Osteoblast (primary cell): ENCODE measurements around the gene CFAP45. TPM values are rescaled to one million over a fixed set of nuclear protein-coding genes. Genes with fewer than 3 reads are reported as not detected.

Experiments used
- DNase-seq: peaks from one replicate; pipeline ENCODE4 v3.0.0; 2011; ENCODE audit warnings: low spot score, mixed read lengths; ENCODE audit not compliant: insufficient read length; ENCODE audit errors: missing footprints
- H2AFZ ChIP-seq: 2 replicates; pipeline ENCODE4 v1.6.0; 2011; ENCODE audit warnings: mild to moderate bottlenecking, low read length
- H3K27ac ChIP-seq: 2 replicates; pipeline ENCODE4 v1.5.1; 2011; ENCODE audit warnings: mild to moderate bottlenecking, low read depth, low read length, moderate library complexity
- H3K27me3 ChIP-seq: 2 replicates; pipeline ENCODE4 v1.6.0; 2012; ENCODE audit warnings: mild to moderate bottlenecking, control low read depth, inconsistent platforms, low read length, moderate library complexity; ENCODE audit not compliant: insufficient read depth
- H3K36me3 ChIP-seq: 2 replicates; pipeline ENCODE4 v1.5.1; 2011; ENCODE audit warnings: mild to moderate bottlenecking, low read length, control low read depth, moderate library complexity; ENCODE audit not compliant: insufficient read depth
- H3K4me1 ChIP-seq: 2 replicates; pipeline ENCODE4 v1.5.1; 2011; ENCODE audit warnings: mild to moderate bottlenecking, low read length, control low read depth, moderate library complexity; ENCODE audit not compliant: insufficient read depth
- H3K4me2 ChIP-seq: 2 replicates; pipeline ENCODE4 v1.6.0; 2011; ENCODE audit warnings: mild to moderate bottlenecking, low read length; ENCODE audit not compliant: insufficient read depth
- H3K4me3 ChIP-seq: fragments of 200-600 bp; sonication (generic); 3 replicates; pipeline ENCODE4 v1.5.1; 2012; ENCODE audit warnings: mild to moderate bottlenecking, low read length, inconsistent platforms; ENCODE audit not compliant: insufficient read depth
- H3K79me2 ChIP-seq: 2 replicates; pipeline ENCODE4 v1.6.0; 2012; ENCODE audit warnings: mild to moderate bottlenecking, low read length, control low read depth, inconsistent platforms; ENCODE audit not compliant: insufficient read depth
- H3K9me3 ChIP-seq: 2 replicates; pipeline ENCODE4 v1.5.1; 2011; ENCODE audit warnings: low read depth, low read length, control low read depth
- H4K20me1 ChIP-seq: 2 replicates; pipeline ENCODE4 v1.6.0; 2012; ENCODE audit warnings: mild to moderate bottlenecking, low read length, control low read depth; ENCODE audit not compliant: insufficient read depth
- total RNA-seq: library from RNA; depleted of rRNA; stranded (reverse); fragments of >200 nt; gene quantifications from 2 replicates; pipeline ENCODE4 v1.2.3, GENCODE V29; 2012
- TF ChIP-seq, protein P1 (sequence below): IDR thresholded peaks from 2 replicates; pipeline ENCODE4 v1.5.1; 2011; ENCODE audit warnings: mild to moderate bottlenecking, low read depth, low read length, moderate library complexity; ENCODE audit errors: extremely low read depth

Gene CFAP45
- total RNA-seq, 1 donor: 0.36 TPM

DNA sequence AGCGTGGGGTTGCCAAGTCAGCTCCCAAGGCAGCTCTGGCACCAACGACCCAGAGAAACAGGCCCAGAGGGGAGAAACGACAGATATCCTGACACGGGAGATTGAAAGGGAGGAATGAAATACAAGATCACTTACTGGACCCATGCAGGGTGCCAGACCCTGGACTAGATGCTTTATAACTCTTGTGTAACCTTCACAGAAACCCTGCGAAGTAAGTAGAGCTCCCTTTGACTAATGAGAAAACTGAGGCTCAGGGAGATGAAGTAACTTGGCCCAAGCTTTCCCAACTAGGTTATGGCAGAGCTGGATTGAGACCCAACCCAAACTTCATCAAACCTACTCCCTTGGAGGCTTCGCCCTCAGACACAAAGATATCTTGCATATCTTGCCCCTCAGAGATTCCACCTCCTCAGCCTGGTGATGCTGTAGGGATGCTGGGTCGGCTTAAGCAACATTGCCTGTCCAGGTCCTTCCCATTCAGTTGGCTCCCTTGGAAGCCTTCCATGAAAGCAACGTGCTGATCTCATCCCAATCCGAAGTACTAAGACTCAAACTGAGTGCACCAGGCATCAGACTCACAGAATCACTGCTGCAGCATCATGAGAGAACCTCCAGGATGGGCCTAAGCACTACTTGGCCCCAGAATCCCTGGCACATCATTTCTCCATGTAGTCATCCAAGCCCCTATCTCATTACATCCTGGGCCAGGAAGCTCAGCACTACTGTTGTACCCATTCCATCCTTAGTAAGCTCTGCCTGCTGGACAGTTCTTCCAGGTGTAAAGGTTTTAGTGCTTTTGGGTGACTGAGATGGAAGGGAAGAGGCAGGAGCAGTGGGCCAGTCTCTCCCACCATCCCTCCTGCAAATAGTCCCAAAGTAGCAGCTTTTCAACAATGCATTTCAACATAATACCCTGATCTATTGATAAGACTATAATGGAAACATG, 46.5 kb upstream of the CFAP45 start:
- Histone ChIP-seq H3K27me3 (peaks cover 16% of the 10 kb centered on the region), H3K27ac (no peak overlapping the region), H3K4me3 (peak overlapping the region; percentile 67), H3K36me3 (no peaks in the 10 kb centered on the region), H2AFZ (no peak overlapping the region), H4K20me1 (no peaks in the 10 kb centered on the region), H3K79me2 (no peaks in the 10 kb centered on the region), H3K9me3 (no peaks in the 10 kb centered on the region), H3K4me2 (peak overlapping the region; percentile 81), H3K4me1 (peaks cover 6% of the 10 kb centered on the region)
- TF ChIP-seq, protein P1, sequence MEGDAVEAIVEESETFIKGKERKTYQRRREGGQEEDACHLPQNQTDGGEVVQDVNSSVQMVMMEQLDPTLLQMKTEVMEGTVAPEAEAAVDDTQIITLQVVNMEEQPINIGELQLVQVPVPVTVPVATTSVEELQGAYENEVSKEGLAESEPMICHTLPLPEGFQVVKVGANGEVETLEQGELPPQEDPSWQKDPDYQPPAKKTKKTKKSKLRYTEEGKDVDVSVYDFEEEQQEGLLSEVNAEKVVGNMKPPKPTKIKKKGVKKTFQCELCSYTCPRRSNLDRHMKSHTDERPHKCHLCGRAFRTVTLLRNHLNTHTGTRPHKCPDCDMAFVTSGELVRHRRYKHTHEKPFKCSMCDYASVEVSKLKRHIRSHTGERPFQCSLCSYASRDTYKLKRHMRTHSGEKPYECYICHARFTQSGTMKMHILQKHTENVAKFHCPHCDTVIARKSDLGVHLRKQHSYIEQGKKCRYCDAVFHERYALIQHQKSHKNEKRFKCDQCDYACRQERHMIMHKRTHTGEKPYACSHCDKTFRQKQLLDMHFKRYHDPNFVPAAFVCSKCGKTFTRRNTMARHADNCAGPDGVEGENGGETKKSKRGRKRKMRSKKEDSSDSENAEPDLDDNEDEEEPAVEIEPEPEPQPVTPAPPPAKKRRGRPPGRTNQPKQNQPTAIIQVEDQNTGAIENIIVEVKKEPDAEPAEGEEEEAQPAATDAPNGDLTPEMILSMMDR: no peak
- DNase-seq: peak; percentile 72

DNA sequence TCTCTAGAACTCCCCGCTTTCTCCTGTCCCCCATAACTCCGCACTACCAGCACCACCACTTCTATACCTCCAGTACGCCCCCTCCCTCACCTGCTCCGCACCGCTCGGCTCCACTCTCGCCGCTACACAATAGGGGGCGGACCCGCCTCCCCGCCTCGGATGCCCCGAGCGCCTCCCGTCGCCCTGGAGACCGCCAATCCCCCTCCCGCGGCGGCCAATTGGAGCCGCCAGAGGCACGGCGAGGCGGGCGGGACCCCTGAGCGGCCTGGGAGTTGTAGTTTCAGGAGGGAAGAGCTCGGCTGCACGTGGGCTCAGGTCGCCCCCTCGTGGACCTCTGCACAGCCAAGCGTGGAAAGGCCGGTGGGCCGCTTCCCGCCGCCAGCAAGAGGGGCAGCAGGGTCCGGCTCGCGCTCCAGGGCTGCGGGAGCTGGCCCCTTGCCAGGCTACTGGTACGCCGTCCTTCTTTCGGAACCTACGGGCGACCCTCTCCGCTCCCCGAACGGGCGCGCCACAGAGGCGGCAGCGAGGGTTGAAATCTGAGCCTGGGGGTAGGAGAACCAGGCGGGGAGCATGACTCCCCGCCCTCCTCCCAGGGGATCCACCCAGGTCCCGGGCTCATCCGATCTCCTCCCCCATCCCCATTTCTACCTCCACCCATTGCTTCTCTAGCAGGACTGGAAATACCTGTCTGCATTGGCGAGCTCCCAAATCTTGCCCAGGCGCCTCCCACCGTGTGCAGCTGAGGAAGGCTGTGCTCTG, 45.7 kb upstream of the CFAP45 start, which contains the start of gene IGSF9:
TSS of gene IGSF9 (minus strand) at position 131 of the 759 bp plus-strand sequence. CDS start 2,159 bp downstream, outside the sequence.
- Histone ChIP-seq H3K36me3 (no peaks in the 10 kb centered on the region), H2AFZ (peak within 1 kb of the TSS; percentile 47), H3K27ac (no peak within 1 kb of the TSS), H3K4me2 (peak within 1 kb of the TSS; percentile 81), H3K79me2 (no peaks in the 10 kb centered on the region), H4K20me1 (no peaks in the 10 kb centered on the region), H3K9me3 (no peaks in the 10 kb centered on the region), H3K4me3 (peak within 1 kb of the TSS; percentile 67), H3K27me3 (peaks cover 21% of the 10 kb centered on the region), H3K4me1 (peaks cover 6% of the 10 kb centered on the region)
- TF ChIP-seq, protein P1: peak; percentile 32
- DNase-seq: peak; percentile 95

GRCh38 chr1:159944623-159945455, 44.9 kb upstream of the CFAP45 start:
- Histone ChIP-seq H2AFZ (peak overlapping the region; percentile 47), H3K4me1 (peaks cover 6% of the 10 kb centered on the region), H3K36me3 (no peaks in the 10 kb centered on the region), H3K27me3 (peaks cover 21% of the 10 kb centered on the region), H4K20me1 (no peaks in the 10 kb centered on the region), H3K27ac (no peak overlapping the region), H3K9me3 (no peaks in the 10 kb centered on the region), H3K4me3 (peak overlapping the region; percentile 67), H3K4me2 (peak overlapping the region; percentile 81), H3K79me2 (no peaks in the 10 kb centered on the region)
- TF ChIP-seq, protein P1: no peak
- DNase-seq: peak; percentile 65
